Esophagus squamous epithelium (tissue), 5 donors: Measurements from ENCODE around the gene SF3A2. TPM values are rescaled to one million over a fixed set of nuclear protein-coding genes. Genes with fewer than 3 reads are reported as not detected.

Source experiments
- DNase-seq: peaks from one replicate; lab custom pipeline; 2025; lab: John Stamatoyannopoulos, UW
- H3K27ac ChIP-seq, 4 donors: fragments of 200-600 bp; sonication (generic); one replicate each; pipeline ENCODE4 v1.5.1; 2016 to 2019; ENCODE audit warnings: mild to moderate bottlenecking in 1 of 4
- H3K27me3 ChIP-seq, 4 donors: fragments of 200-600 bp; sonication (generic); 1 replicate in 3 of 4; 2 replicates in 1 of 4; pipeline versions ENCODE4 v1.5.1 to v1.6.0; 2017 to 2021; ENCODE audit warnings: antibody characterized with exemption in 1 of 4
- H3K36me3 ChIP-seq, 3 donors: fragments of 200-600 bp; sonication (generic); one replicate each; pipeline ENCODE4 v1.5.1; 2016 to 2019
- H3K4me1 ChIP-seq, 3 donors: fragments of 200-600 bp; sonication (generic); one replicate each; pipeline ENCODE4 v1.5.1; 2017 to 2019
- H3K4me3 ChIP-seq, 4 donors: fragments of 200-600 bp; sonication (generic); 1 replicate in 3 of 4; 2 replicates in 1 of 4; pipeline ENCODE4 v1.5.1; 2016 to 2019; ENCODE audit warnings: mild to moderate bottlenecking in 2 of 4, moderate library complexity in 1 of 4
- H3K9me3 ChIP-seq, 3 donors: fragments of 200-600 bp; sonication (generic); one replicate each; pipeline ENCODE4 v1.5.1; 2016 to 2019
- POLR2A ChIP-seq, 4 donors: fragments of 450-650 bp; IDR thresholded peaks; one replicate each; pipeline ENCODE4 v1.6.1; 2017; ENCODE audit warnings: antibody characterized with exemption in 4 of 4, mild to moderate bottlenecking in 4 of 4, moderate library complexity in 3 of 4
- WGBS, 2 donors: methylation state at CpG; one replicate each; pipeline ENCODE4 v1.1.5; 2018; 5-methylcytosine and 5-hydroxymethylcytosine counted together
- intact Hi-C: fragments of 100-400 bp; cut with DNase I; formaldehyde crosslinking; loops from one replicate; pipeline ENCODE4 v1.15.0; 2022
- total RNA-seq, 4 donors: library from RNA; depleted of rRNA; stranded (reverse); fragments of >200 nt; gene quantifications; one replicate each; pipeline ENCODE4 v1.1.0, GENCODE V29; 2016
- TF ChIP-seq, protein P1 (sequence below), 6 experiments: fragments of 450-650 bp in 4 of 6; fragments of 200-600 bp in 2 of 6; sonication (generic) in 2 of 6; IDR thresholded peaks; one replicate each; pipeline ENCODE4 v1.5.1; 2016 to 2019; ENCODE audit warnings: antibody characterized with exemption in 6 of 6, mild to moderate bottlenecking in 4 of 6, moderate library complexity in 4 of 6
- donor health status: DM: yes; HTN: yes; CAD: no.

Gene SF3A2
- total RNA-seq, 4 donors from 2014 or later: 19.3 to 39.7 (median 31.3) TPM

DNA sequence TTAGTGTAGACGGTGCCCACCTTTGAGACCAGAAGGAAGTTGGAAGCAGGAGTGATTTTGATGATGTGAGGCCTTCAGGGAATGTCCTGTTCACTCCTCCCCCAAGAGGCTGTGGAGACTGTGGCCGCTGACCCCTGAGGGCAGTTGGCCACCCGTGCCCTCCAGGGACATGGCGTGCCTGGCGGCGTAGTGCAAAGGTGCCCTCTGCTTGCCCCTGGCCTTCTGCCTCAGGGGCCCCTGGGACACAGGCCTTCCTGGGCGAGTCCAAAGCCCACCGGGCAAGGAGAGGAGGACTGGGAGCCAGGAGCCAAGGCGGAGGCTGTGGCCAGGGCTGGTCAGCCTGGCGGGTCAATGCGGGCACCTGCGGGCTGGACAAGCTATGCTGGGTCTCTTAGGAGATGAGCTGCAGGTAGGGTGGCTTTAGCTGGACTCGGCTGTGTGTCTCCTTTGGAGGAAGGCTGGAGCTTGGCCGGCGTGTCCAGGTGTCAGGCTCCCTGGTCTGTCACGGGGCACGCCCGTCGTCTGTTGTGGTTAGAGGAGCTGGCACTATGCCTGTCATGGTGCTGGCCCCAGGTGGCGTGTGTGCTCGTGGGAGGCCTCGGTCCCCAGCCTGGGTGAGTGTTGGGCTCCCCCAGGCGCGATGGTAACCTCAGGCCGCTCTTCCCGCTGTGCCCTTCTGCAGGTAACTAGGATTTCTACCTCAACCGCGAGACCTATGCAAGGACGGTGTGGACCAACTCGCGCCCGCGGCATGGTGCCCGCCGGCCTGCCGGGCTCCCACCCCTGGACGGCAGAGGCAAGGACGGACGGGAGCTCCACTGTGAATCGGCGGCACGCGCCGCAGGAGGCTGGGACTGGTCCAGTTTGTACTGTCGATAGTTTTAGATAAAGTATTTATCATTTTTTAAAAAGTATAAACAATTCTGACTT lies 7.3 kb upstream of the SF3A2 start:
- DNase-seq: no peak
- Histone ChIP-seq H3K4me1 (peaks cover 0 to 64% (median 8%) of the 10 kb centered on the region in 3 donors), H3K9me3 (no peaks in the 10 kb centered on the region), H3K27me3 (no peaks in the 10 kb centered on the region), H3K4me3 (no peak overlapping the region), H3K36me3 (peaks cover 35 to 100% (median 55%) of the 10 kb centered on the region in 3 donors), H3K27ac (no peak overlapping the region)
- TF ChIP-seq POLR2A (IDR thresholded peaks at IDR 0.05): no peak
- TF ChIP-seq, protein P1, sequence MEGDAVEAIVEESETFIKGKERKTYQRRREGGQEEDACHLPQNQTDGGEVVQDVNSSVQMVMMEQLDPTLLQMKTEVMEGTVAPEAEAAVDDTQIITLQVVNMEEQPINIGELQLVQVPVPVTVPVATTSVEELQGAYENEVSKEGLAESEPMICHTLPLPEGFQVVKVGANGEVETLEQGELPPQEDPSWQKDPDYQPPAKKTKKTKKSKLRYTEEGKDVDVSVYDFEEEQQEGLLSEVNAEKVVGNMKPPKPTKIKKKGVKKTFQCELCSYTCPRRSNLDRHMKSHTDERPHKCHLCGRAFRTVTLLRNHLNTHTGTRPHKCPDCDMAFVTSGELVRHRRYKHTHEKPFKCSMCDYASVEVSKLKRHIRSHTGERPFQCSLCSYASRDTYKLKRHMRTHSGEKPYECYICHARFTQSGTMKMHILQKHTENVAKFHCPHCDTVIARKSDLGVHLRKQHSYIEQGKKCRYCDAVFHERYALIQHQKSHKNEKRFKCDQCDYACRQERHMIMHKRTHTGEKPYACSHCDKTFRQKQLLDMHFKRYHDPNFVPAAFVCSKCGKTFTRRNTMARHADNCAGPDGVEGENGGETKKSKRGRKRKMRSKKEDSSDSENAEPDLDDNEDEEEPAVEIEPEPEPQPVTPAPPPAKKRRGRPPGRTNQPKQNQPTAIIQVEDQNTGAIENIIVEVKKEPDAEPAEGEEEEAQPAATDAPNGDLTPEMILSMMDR (IDR thresholded peaks at IDR 0.05): no peak
- intact Hi-C loops: loop anchor here (10.0 kb wide), 1 partner anchor 75 kb away; the partner anchor contains the start of gene AP3D1
- 92 to 96% methylated on average over 12 to 20 of the region's 45 CpGs for WGBS, 2 donors

DNA sequence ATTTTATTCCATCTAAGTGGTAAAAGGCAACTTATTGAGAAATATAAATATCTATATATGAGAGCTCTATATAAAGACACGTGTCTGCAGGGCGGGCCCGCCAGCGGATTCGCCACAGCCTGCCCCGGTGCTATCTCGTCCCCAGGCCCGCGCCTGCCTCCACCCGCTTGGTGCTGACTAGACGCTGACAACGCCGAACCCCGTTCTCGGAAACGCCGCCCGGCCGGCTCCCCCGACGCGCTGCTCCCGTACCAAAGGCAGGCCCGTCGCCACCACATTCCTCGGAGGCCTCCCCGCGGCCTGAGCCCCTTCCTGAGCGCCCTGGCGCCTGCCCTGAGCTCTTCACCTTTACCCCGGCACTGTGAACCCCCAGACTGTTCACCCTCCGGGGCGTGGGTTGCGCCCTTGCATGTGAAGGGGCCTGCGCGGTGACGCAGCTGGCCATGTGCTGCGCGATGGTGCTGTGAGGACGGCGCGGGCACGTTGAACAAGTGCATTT lies 6.5 kb upstream of the SF3A2 start:
- no peaks in the 10 kb centered on the region for H3K27me3 ChIP-seq
- intact Hi-C loops: loop anchor here (10.0 kb wide), 1 partner anchor 75 kb away; the partner anchor contains the start of gene AP3D1
- no peak for DNase-seq
- H3K4me1 ChIP-seq: peaks cover 4 to 71% (median 16%) of the 10 kb centered on the region in 3 donors
- WGBS, 2 donors: 75 to 86% methylated on average over 28 to 39 of the region's 43 CpGs
- TF ChIP-seq POLR2A (IDR thresholded peaks at IDR 0.05): no peak
- TF ChIP-seq, protein P1 (IDR thresholded peaks at IDR 0.05): no peak
- no peak overlapping the region for H3K27ac ChIP-seq
- H3K36me3 ChIP-seq: peaks cover 29 to 99% (median 49%) of the 10 kb centered on the region in 3 donors
- H3K9me3 ChIP-seq: no peaks in the 10 kb centered on the region
- H3K4me3 ChIP-seq: no peak overlapping the region

DNA sequence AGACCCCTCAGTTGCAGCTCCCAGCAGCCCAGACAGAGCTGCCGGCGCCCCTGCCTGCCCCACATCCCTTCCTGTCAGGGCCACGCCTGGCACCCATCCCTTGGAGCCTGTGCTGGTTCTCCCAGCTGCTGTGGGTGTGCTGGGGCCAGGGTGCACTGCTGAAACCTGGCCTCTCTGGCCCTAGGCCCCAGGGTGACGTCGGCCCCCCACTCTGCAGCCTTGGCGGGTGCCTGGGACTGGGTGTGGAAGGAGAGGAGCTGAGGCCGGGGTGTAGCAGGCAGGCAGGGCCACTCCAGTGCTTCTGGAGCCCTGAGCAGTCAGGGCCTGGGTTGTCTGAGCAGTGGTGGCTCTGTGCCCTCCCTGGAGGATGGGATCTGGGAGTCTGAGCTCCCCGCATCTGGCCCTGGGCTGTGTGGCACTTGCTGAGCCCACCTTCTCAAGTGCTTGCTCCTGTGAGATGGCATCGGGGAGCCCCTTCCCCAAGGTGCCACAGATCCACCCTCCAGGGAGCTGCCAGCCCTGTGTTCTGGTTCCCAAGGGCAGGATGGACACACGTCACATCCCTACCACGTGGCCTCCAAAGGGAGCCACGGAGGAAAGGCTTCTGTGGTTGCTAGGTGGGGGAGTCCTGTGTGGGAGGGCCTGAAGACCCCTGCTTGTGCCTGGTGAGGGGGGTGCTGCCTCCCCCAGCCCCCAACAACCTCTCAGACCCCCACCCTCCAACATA lies 5.7 kb upstream of the SF3A2 start:
- TF ChIP-seq POLR2A (IDR thresholded peaks at IDR 0.05): no peak
- TF ChIP-seq, protein P1 (IDR thresholded peaks at IDR 0.05): no peak
- H3K4me1 ChIP-seq: peaks cover 6 to 77% (median 19%) of the 10 kb centered on the region in 3 donors
- no peak overlapping the region for H3K4me3 ChIP-seq
- intact Hi-C loops: loop anchor here (10.0 kb wide), 1 partner anchor 76 kb away; the partner anchor contains the start of gene AP3D1
- peak overlapping the region in 1 of 4 donors; percentile 13 for H3K27ac ChIP-seq
- no peak for DNase-seq
- no peaks in the 10 kb centered on the region for H3K27me3 ChIP-seq
- H3K9me3 ChIP-seq: no peaks in the 10 kb centered on the region
- H3K36me3 ChIP-seq: peaks cover 21 to 90% (median 40%) of the 10 kb centered on the region in 3 donors
- 48 to 59% methylated on average over 3 to 4 of the region's 12 CpGs for WGBS, 2 donors

DNA sequence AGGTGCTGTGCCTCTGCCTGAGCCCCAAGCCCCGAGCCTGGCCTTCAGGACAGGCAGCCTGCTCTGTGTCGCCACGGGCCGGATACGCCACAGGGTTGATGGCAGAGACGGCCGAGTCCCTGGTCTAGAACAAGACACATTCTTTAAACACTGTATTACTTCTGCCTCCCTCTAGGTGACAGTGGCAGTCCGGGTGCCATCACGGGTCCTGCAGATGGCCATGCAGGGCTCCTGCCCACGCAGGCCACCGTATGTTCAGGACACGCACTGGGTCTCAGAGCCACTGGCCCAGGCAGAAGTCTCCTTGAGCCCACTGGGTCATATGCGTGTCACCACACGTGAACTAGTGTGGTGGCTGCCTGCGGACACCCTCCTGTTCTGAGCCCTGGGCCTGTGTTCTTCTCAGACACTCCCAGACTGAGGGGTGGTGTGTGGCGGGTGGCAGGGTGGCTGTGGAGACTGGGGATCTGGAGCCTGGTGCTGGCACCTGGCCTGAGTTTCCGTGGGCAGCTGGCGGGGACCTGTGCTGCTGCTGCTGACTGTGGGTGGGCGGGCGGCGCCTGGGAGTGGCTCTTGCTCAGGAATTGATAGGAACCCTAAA lies 4.9 kb upstream of the SF3A2 start:
- TF ChIP-seq, protein P1 (IDR thresholded peaks at IDR 0.05): no peak
- no peak for TF ChIP-seq POLR2A (IDR thresholded peaks at IDR 0.05)
- Histone ChIP-seq H3K27me3 (no peaks in the 10 kb centered on the region), H3K9me3 (no peaks in the 10 kb centered on the region), H3K27ac (no peak overlapping the region), H3K4me3 (no peak overlapping the region), H3K4me1 (peaks cover 6 to 77% (median 19%) of the 10 kb centered on the region in 3 donors), H3K36me3 (peaks cover 15 to 82% (median 32%) of the 10 kb centered on the region in 3 donors)
- intact Hi-C loops: loop anchor here (10.0 kb wide), 1 partner anchor 77 kb away; the partner anchor contains the start of gene AP3D1
- DNase-seq: no peak
- 64 to 72% methylated on average over 5 to 8 of the region's 21 CpGs for WGBS, 2 donors
